Fibroblast of mammary gland (primary cell): ENCODE measurements around the gene TEKT5.
"Not testable (repeated sequence)": the region's sequence is repeated elsewhere in the genome, so short reads cannot be mapped to it uniquely, and the experiment has no call there.

Experiments
- DNase-seq: peaks from one replicate; pipeline ENCODE4 v3.0.0-alpha.2; 2010; ENCODE audit warnings: low read depth
- H3K4me3 ChIP-seq: 2 replicates; pipeline ENCODE4 v1.5.1; 2011; ENCODE audit warnings: low read depth, mild to moderate bottlenecking, low read length, moderate library complexity; ENCODE audit not compliant: control insufficient read depth
- TF ChIP-seq, protein P1 (sequence below): conservative IDR thresholded peaks from 2 replicates; pipeline ENCODE4 v1.5.1; 2011; ENCODE audit warnings: low read depth, low read length, inconsistent platforms; ENCODE audit not compliant: control insufficient read depth, insufficient read depth

TEKT5 gene

GRCh38 chr16:10638101-10638500 lies 56.6 kb downstream of the TEKT5 start:
- no peak overlapping the region for H3K4me3 ChIP-seq
- TF ChIP-seq, protein P1, sequence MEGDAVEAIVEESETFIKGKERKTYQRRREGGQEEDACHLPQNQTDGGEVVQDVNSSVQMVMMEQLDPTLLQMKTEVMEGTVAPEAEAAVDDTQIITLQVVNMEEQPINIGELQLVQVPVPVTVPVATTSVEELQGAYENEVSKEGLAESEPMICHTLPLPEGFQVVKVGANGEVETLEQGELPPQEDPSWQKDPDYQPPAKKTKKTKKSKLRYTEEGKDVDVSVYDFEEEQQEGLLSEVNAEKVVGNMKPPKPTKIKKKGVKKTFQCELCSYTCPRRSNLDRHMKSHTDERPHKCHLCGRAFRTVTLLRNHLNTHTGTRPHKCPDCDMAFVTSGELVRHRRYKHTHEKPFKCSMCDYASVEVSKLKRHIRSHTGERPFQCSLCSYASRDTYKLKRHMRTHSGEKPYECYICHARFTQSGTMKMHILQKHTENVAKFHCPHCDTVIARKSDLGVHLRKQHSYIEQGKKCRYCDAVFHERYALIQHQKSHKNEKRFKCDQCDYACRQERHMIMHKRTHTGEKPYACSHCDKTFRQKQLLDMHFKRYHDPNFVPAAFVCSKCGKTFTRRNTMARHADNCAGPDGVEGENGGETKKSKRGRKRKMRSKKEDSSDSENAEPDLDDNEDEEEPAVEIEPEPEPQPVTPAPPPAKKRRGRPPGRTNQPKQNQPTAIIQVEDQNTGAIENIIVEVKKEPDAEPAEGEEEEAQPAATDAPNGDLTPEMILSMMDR: no peak
- DNase-seq: no peak

- no peak overlapping the region for H3K4me3 ChIP-seq
- no peak for DNase-seq
- TF ChIP-seq, protein P1: no peak
Measured at GRCh38 chr16:10637337-10638037, 57.2 kb downstream of the TEKT5 start.

DNA sequence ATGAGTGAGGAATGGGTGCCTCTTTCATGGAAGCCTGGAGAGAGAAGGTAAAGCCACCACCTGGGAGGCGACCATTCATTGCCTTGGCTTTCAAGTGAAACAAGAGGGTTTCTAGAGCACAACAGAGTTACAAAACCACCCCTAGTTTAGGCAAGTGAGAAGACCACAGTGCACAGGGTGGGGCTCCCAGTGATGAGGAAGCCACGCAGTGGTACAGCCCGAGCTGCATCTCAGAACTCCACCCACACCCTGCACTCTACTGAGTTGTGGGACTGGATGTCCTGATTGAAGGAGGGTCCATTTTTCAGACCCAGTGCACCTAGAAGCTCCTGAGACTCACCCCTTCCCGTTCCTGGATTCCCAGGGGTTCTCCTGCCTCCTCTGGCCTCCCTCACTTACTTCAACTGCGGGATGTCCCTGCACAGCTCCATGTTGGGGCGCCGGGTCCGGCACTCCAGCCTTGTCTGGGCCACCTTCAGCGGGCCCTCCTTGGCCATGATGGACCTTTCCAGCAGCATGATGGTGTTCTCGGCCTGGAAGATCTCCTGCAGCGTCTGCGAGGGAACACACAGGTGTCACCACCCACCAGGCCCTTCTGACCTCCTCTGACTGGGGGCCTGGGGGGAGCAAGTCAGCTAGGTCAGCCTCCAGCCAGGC lies 59.2 kb downstream of the TEKT5 start:
- TF ChIP-seq, protein P1: no peak
- no peak for DNase-seq
- H3K4me3 ChIP-seq: no peak overlapping the region

DNA sequence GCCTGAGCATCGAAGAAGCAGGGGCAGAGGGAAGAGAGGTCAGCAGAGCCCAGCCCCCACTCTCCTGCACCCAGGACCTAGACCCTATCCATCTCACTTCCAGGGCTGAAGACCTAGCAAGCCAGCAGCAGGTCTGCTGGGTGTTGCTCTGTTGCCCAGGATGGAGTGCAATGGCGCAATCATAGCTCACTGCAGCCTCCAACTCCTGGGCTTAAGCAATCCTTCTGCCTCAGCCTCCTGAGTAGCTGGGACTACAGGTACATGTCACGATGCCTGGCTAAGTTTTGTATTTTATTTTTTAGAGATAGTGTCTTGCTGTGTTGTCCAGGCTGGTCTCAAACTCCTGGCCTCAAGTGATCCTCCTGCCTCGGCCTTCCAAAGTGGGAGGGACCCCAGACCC lies 61.3 kb downstream of the TEKT5 start:
- DNase-seq, H3K4me3 ChIP-seq: not testable (repeated sequence)

DNA sequence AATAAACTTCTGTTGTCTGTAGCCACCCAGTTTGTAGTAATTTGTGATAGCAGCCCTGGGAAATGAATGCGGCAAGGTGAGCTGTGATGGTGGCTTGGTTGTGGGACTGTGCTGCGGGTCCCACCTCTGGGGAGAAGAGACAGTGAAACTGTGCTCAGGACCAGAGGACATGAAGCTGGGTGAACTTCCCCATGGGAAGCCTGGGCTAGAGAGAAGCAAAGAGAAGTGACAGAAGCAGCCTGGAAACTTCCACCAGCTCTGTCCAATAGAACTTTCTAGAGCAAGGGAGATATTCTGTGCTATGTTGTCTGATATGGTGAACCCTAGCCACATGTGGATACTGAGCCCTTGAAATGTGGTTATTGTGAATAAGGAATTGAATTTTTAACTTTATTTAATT lies 62.8 kb downstream of the TEKT5 start:
- DNase-seq: no peak
- no peak overlapping the region for H3K4me3 ChIP-seq
- TF ChIP-seq, protein P1: no peak

DNA sequence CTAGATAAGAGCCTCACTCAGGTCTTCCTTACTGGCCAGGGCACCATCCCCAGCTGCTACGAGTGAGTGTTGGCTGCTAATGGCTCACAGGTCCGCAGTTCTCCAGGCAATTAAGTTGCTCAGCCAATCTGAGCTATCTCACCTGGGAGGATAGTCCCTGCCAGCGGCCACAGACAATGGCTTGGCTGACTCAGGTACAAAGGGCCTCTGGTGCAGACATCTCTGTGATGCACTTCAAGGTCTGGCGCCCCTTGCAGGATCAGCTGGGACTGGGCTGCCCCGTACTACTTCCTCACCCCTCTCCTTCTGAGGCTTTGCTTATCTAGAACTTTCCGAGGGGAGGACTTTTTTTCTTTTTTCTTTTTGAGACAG lies 65.2 kb downstream of the TEKT5 start:
- no peak for DNase-seq
- TF ChIP-seq, protein P1: no peak
- no peak overlapping the region for H3K4me3 ChIP-seq

DNA sequence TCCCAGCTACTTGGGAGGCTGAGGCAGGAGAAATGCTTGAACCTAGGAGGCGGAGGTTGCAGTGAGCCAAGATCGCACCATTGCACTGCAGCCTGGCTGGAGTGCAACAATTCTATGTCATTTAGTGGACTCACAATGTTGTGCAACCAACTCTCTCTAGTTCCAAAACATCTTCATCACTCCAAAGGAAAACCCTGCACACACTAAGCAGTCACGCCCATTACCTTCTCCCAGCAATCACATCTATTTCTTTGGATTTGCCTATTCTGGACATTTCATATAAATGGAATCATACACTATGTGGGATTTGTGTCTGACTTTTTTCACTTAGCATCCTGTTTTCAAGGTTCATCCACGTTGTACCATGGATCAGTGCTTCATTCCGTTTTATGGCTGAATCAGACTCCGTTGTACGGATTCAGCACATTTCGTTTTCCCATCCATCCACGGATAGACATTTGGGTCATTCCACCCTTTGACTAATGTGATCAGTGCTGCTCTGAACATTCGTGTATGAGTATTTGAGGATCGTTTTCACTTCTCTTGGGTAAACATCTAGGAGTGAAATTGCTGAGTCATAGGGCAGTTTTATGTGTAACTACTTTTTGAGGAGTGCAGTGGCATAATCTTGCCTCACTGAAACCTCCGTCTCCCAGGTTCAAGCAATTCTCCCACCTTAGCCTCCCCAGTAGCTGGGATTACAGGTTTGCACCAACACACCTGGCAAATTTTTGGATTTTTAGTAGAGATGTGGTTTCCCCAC lies 69.0 kb downstream of the TEKT5 start:
- peak; percentile 53 for DNase-seq
- H3K4me3 ChIP-seq: no peak overlapping the region
- TF ChIP-seq, protein P1: no peak
